HG03439 (cell line): ENCODE measurements around the gene SETBP1.

Experiments
- ATAC-seq: cut with Tn5 transposase; IDR thresholded peaks from one replicate; pipeline ENCODE4 v1.9.1; 2021; ENCODE audit warnings: mild to moderate bottlenecking, moderate library complexity; ENCODE audit not compliant: unreplicated experiment

SETBP1 gene

DNA sequence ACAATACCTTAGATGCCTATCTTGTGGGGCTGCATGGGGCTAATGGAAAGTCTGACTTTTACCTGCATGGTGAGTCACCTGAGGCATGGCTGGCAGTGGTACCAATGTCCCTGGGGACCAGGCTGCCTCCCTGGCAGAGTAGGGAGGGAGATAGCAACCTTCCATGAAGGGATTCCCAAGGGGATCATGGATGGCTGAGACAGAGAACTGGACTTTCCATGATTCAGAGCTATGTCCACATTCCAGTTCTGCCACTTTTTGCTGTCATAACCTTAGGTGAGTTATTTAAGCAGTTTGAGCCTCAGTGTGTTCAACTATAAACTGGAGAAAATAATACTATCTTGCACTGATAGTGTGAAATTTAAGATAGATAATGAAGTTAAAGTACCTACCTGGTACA, 178.6 kb downstream of the SETBP1 start:
- ATAC-seq: no peak

DNA sequence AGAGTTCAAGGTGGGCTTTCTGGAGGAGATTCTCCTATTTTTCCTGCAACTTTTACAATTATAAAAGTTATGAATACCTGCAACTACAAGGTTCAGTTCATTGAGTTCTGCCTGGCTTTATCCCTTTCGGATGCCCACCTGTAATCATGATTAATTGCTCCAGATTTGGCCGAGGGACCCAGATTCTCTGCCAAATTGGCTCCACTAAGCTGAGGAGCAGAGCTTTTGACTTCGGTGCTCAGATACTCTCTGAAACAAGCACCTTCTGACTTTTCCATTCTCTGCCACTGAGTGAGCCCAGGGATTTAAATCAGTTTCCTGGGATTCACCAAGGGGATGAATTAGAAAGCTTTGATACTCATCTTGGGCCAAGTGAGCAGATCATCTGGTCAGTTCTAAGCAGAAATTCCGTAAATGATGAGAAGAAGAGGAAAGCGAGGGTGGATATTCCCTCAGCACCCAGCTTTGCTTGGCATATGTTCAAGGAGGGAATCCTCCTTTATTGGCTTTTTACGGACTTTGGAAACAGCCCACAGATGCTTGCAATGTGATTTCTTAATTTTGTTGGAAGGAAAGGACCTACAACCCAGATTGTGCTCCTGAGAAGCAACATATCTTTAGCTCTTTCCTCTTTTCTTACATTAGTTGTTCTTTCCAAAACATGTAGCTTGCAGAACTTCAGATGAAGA, 179.2 kb downstream of the SETBP1 start:
- ATAC-seq: no peak

DNA sequence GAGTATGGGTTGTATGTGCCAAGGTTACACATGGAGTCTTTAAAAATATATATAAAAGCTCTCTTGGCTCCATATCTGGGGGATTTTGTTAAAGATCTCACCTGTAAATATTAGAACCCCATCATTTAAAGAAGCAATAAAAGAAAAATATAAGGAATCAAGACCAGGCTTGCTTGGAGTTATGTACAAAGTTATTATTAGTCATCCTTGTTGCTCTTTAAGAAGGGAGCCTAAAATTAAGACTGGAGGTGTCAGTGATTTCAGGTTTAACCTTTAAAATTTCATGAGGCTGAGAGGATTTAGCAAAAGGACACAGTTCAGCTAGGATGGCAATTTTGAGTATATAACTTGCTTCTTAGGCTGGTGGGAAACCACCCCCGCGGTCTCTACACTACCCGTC, 181.4 kb downstream of the SETBP1 start:
- no peak for ATAC-seq

DNA sequence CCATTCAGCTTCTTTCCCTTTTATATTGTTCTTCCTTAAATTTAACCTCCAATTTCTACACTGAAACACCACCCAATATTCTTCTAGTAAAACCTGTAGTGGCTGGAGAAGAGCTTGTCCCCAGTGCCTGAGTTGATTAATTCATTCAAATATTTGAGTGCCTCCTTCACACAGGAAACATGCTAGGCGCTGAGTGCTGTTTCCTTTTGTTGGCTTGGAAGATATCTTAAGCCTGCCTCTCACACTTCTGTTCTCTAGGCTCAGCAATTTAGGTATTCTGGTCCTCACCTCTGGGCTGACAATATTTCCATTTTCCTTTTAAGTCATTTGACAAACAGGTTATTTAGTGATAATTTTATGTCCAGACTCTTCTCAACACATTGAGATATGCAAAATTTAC, 185.4 kb downstream of the SETBP1 start:
- no peak for ATAC-seq

DNA sequence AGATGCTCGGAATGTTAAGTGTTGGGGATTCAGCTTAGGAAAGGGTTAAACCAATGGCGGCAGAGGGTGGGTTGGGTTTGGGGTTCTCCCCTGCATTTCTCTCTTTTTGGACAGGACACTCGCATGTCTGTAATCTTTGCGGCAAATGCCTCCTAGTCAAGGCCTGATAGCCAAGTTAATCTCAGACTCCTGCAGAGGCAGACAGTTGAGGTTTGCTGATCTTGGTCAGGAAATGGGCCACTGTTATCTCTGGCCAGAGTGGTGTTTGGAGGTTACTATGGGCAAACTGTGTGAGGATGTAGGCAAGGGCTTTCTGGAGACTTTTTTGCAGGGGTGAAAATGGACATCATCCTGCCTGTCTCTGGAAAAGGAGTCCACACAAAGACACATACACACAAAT, 188.8 kb downstream of the SETBP1 start:
- no peak for ATAC-seq

DNA sequence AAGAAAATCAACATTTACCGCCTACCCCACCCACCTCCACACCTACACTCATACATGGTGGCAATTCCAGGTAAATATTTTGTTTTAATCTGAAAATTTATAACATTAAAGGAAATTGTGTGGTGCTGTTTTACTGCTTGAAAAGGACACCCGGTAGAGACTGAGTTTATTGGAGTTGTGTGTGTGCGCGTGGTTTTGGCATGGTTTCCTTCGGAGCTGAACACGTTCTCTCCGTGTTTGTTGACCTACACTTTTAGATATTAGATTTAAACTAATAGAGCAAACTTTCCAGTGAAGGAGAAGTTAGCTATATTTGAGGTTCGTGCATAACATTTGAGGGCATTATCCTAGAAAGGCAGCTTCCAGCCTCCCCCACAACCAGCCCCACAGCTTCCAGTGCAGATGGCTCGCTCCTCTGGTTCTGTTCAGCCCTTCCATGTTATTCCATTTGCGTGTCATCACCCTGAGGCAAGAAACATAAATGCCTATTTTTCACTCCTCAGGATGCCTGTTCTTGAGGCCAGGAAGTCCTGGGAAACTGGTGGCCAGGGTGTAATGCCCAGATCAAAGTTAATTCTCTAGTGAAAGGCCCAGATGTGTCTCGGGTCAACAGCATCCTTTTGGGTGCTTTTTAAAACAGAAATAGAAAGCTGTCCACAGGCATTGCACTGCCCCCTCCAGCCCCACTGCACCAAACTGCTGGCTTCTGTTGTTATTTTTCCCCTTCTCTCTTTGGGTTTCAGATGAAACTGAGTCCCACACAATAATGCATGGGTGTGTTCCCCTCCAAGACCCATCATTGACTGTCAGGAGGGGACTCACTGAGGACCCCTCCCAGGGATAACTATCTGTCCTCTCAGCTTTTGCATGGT, 190.2 kb downstream of the SETBP1 start:
- peak; percentile 37 for ATAC-seq

DNA sequence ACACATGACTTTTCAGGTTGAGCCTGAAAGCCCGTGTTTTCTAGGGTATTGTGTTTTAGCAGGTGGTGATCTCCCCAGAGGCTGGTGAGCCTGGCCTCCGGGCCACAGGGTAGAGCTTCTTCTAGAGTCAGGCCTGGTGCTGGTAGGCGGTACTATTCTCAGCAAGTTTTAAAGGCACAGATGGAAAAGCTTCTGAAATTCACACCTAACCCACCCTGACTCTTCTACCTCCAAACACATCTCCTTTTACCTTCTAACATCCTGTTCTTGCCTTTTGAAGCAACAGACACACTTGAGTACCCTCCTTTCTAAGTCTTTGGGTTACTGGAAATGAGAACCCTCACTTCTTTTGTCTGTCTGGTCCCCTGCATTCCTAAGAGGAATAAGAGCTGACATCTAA, 191.1 kb downstream of the SETBP1 start:
- peak; percentile 73 for ATAC-seq

DNA sequence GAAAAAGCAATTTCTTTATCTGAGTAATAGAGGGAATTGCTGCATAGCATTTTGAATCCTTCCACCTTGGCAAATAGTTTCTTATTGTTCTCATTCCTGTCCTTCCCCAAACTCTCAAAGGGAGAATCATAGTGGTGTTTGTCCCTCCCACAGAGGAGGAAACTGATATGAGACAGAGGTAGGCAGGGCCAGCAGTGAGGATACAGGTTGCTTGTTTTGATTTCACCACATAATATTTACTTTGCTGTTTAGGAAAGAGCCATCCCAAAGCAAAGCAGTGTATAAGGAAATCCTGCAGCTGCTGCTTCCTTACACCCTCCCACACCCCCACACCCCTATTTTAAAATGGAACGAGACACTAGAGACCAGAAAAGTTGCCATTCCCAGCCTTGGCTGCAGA, 195.3 kb downstream of the SETBP1 start:
- no peak for ATAC-seq

DNA sequence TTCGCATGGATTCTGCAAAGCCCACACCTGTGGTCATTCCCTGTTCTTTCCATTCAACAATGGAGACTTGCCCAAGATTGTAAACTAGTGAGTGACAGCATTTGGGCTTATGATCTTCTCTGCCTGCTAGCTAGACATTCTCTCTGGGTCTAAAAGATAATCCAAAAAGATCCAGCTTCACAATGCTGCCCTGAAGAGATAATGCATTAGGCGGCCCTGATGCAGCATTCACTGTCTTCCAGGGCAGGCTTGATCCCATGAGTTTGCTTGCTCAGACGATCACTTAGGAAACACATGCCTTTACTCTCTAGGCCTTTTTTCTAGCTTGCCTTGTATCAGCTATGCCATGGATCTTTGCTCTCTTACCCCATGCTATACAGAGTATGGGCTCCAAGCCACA, 196.1 kb downstream of the SETBP1 start:
- no peak for ATAC-seq

DNA sequence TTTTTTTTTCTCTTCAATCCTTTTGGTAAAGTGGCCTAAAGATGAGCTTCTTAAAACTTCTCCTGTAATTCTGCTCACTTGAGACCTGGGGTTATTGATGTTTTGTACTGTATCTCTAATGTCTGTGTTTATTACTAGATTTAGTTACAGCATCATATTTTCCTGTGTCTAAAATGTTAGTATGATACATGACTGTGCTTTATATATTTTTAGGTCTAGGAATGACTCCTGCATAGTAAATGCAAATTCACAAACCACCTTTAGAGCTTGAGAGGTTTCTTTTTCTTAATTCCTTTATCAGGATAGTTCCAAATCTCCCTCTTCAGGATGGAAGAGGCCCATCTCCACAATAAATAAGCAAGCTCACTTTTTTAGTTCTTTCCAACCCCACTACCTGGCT, 197.6 kb downstream of the SETBP1 start:
- no peak for ATAC-seq

DNA sequence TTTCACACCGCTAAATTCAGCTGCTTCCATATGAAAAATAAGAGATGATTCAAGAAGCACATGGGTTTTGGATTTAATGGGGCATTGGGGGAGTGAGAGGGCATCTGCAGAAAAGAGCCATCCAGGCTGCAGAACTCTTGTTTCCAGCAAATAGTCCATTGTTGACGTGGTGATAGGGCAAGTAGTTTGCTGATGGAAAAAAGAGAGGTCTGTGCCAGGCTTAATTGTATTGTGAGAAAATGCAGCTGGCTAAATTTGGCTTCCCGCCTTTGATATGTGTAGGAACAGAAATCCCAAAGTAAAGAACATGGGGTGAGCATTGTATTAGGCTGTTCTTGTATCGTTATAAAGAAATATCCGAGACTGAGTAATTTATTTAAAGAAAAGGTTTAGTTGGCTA, 199.5 kb downstream of the SETBP1 start:
- no peak for ATAC-seq

DNA sequence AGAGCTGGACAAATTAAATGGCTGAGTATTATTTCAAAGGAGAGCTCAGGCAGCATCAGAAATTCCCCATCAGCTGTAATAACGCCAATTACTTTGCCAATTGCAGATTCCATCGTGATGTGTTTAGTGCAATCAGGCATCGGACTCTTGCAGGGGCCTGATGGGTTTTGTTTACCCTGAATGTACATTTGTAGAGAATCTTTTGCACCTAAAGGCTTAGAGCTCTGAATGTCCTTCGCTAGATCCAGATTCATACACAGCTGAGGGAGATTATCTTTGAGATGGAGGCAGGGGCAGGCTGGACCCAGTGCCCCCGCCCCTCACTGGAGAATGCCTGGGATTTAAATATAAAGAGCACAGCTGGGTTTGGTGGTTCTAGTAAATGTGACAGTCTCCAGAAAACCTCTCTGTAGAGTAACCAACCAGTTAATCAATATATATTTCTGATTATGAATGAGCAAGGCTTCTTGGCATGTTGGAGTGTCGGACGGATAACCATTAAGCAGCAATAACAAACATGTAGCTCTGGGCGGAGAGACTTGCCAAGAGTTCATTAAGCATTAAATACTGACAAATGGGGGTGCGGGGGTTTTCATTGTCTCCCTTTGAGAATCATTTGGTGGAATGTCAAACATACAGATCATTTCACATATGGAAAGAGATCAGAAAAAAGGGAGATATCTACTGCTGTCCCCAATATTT, 200.9 kb downstream of the SETBP1 start:
- ATAC-seq: no peak

DNA sequence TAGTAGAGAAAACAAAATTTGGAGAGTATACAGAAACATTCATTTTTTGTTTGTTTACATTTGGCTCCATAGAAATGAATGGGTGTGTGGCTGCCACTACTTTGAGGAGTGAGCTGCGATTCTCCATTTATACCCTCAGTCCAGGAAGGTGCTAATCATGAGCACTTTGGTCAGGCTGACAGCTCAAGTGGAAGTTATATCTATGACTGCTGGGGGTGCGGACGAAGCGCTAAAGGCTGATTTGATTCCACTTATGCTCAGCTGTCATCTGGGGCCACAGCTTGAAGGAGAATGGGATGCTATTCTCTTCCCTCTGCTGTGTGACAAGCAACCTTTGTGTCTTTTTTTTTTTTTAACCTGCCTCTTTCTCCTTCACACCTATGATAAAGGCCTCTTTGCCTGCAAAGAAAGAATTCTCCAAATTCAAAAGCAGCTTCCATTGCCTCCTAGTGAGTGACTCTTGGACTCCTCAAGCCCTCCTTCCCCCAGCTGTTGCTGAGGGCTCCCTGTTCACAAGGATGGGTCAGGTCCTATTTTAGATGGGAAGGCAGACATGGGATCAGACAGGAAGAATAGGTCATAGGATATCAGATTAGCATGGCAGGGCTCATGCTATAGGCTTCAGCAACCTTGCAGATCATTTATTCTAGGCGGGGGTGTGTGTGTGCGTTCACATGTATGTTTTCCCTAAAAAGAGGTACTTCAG, 201.6 kb downstream of the SETBP1 start:
- no peak for ATAC-seq

DNA sequence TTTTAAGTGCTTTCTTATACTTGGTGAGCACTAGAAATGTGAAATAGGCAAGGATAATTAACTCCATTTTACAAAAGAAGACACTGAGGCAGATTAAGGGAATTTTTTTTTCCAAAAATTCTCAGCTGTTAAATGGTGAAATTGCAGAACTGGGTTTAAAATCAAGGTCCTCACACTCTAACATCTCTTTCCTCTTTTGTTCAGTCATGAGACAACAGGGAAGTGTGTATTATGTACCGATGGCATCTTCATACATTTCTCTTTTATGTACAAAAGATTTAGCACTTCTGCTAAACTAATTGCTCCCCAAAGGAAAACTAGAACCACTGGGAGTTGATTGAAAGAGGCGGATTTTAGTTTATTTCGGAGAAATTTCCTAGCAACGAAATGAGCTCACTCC, 203.0 kb downstream of the SETBP1 start:
- no peak for ATAC-seq

DNA sequence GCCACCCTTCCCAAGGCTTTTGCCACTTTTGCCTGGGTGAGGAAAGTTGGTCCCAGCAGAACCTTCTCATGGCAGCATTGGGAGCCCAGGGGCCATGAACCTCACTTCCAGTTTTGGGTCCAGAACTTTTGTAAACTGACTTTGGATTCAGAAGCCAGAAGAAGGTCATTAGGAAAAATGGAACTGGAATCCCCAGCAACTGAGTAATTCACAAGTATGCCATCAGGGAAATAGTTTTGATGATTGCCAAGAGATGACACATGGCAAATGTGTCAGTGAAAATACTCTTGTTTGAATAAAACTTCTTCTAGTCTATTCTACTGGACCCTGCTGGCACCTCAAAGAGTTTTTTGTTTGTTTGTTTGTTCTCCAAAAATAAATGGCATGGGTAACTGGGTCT, 203.7 kb downstream of the SETBP1 start:
- no peak for ATAC-seq

DNA sequence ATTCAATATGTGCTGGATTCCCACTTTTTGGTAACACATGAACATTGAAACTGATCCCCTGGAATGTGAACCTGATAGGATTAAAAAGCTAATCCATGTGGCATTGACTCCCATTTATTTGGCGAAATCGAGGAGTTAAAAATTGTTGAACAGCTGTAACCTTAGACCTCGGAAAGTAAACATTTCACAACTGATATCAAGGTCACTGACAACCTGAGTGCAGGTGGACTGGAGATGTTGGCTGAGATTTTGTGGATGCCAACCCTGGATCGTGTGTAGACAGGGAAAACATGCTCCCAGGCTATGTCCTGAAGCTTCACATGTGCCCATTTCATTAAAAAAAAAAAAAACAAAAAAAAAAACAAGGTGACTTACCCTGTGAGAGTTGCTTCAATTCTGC, 204.8 kb downstream of the SETBP1 start:
- no peak for ATAC-seq

DNA sequence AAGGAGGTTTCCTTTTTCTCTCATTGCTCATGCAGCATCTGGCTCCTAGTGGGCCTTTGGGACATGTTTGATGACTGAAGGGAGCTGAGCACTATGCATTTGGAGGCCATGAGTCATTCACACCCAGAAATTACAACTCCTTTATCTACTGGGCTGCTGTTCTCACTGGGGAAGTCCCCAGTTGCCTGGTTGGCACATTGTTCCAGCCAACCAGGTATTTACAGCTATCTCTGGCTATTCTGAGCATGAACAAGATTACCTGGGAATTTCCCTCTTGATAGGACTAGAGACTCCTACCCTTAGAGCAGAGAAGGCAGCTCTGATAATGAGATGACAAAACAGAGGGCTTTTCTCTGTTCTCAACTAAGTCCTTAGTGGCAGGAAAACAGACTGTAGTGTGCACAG, 206.5 kb downstream of the SETBP1 start:
- peak; percentile 95 for ATAC-seq

DNA sequence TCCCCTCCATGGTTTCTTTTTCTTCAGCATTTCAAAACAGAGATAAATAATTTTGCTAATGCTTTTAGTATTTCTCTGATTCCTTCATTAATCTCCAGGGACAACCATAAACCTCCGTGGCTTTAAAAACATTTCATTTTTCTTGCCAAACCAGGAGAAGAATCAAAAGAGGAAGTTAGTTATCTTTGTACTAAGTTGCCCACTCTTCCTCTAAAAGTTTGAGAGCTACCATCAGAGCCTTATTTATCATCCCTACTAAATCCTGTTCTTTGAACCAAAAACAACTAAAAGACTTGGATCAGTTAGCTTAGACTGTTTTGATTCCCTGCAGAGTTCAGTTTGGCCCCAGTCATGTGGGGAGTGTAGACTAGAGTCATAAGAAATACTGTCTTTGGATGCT, 208.4 kb downstream of the SETBP1 start:
- no peak for ATAC-seq

DNA sequence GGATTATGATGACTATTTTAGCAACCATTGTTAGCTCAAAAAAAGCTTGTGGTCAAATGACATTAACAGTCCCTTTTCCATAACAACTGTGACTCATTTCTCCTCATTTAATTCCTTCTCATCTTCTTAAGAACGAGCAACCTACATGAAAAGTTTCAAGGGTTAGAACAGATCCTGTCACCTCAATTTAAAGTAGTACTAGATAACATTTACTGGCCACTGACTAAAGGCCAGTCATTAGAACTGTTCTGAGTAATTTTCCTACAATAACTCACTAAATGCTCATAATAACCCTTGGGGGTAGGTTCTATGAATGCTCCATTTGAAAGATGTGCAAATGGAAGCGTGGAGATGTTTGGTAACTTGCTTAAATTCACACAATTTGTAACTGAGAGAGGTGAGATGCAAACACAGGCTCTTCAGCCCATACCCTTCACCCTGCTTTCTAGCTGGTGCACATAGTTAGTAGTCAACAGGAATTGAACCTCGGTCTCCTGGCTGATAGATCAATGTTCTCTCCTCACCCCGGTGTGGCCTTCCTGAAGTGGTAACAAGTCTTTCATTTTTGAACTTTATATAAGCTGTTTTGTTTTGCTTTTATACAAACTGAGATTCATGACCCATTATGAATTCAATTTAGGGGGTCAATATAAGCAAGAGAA, 212.5 kb downstream of the SETBP1 start:
- no peak for ATAC-seq

DNA sequence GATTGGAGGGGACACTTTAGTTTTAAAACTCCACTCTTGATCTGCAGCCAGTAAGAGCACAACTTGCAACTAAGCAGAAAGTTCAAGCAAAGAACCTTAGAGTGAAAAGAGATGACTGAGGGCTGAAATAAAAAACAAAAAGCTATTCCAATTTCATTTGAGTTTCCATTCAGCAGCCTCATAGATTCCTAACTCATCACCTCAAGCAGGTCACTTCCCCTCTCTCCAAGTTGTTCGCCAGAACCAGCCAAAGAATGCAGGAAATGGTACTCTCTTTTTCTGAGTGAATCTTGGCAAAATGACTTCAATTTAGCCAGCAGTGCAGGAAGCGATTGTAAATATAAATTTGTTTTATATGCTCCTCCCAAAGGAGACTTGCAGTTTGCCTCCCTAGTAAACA, 213.3 kb downstream of the SETBP1 start:
- ATAC-seq: no peak
